SK-N-SH treated with all-trans-retinoic acid at 6 μM for 48 hours (cell line): ENCODE measurements around the gene GTF2IRD1.
"Not testable (repeated sequence)": the region's sequence is repeated elsewhere in the genome, so short reads cannot be mapped to it uniquely, and the experiment has no call there.

Source experiments
- ATAC-seq: fragments of 200-7000 bp; cut with Tn5 transposase; 3 replicates; pipeline ENCODE4 v1.9.1; 2020; ENCODE audit warnings: mild to moderate bottlenecking, moderate library complexity
- ARNTL ChIP-seq: fragments of 450-650 bp; formaldehyde crosslinking; IDR thresholded peaks from 2 replicates; pipeline ENCODE4 v1.5.0; 2020; ENCODE audit warnings: low read depth, mild to moderate bottlenecking, moderate library complexity, borderline replicate concordance
- BACH2 ChIP-seq: fragments of 250-450 bp; sonication (Bioruptor Pico); IDR thresholded peaks from 2 replicates; pipeline ENCODE4 v1.9.0; 2021; ENCODE audit warnings: mild to moderate bottlenecking, borderline replicate concordance
- CSDC2 ChIP-seq: fragments of 250-450 bp; sonication (Bioruptor Pico); IDR thresholded peaks from 2 replicates; pipeline ENCODE4 v1.5.0; 2020; ENCODE audit warnings: mild to moderate bottlenecking, moderate library complexity
- ESRRG ChIP-seq: fragments of 250-450 bp; sonication (Bioruptor Pico); IDR thresholded peaks from 2 replicates; pipeline ENCODE4 v1.6.1; 2021; ENCODE audit warnings: mild to moderate bottlenecking
- GLIS3 ChIP-seq: fragments of 250-450 bp; sonication (Bioruptor Pico); IDR thresholded peaks from 2 replicates; pipeline ENCODE4 v1.5.0; 2020; ENCODE audit warnings: mild to moderate bottlenecking, moderate library complexity
- ISL1 ChIP-seq: fragments of 250-450 bp; sonication (Bioruptor Pico); IDR thresholded peaks from 2 replicates; pipeline ENCODE4 v2.1.2; 2022; ENCODE audit warnings: mild to moderate bottlenecking, moderate library complexity
- OSR1 ChIP-seq: fragments of 250-450 bp; sonication (Bioruptor Pico); IDR thresholded peaks from 2 replicates; pipeline ENCODE4 v1.8.0; 2022; ENCODE audit warnings: moderate library complexity, mild to moderate bottlenecking, inconsistent platforms
- PPARA ChIP-seq: fragments of 250-450 bp; sonication (Bioruptor Pico); IDR thresholded peaks from 2 replicates; pipeline ENCODE4 v1.5.0; 2020; ENCODE audit warnings: mild to moderate bottlenecking, borderline replicate concordance
- SNAI2 ChIP-seq: fragments of 250-450 bp; sonication (Bioruptor Pico); IDR thresholded peaks from 2 replicates; pipeline ENCODE4 v1.5.0; 2020; ENCODE audit warnings: mild to moderate bottlenecking, moderate library complexity
- TCF4 ChIP-seq: fragments of 250-450 bp; sonication (Bioruptor Pico); IDR thresholded peaks from 2 replicates; pipeline ENCODE4 v1.8.0; 2021; ENCODE audit warnings: mild to moderate bottlenecking, moderate library complexity, borderline replicate concordance
- TOX ChIP-seq: fragments of 250-450 bp; sonication (Bioruptor Pico); IDR thresholded peaks from 2 replicates; pipeline ENCODE4 v1.8.0; 2021; ENCODE audit warnings: mild to moderate bottlenecking, moderate library complexity, borderline replicate concordance
- ZC3H10 ChIP-seq: fragments of 250-450 bp; sonication (Bioruptor Pico); IDR thresholded peaks from 2 replicates; pipeline ENCODE4 v1.5.1; 2021; ENCODE audit warnings: mild to moderate bottlenecking, moderate library complexity
- ZFP3 ChIP-seq: fragments of 250-450 bp; sonication (Bioruptor Pico); IDR thresholded peaks from 2 replicates; pipeline ENCODE4 v1.5.0; 2020; ENCODE audit warnings: mild to moderate bottlenecking, moderate library complexity
- ZFP30 ChIP-seq: fragments of 450-650 bp; formaldehyde crosslinking; IDR thresholded peaks from 2 replicates; pipeline ENCODE4 v1.5.0; 2022; ENCODE audit warnings: mild to moderate bottlenecking, moderate library complexity
- ZNF565 ChIP-seq: fragments of 450-650 bp; formaldehyde crosslinking; conservative IDR thresholded peaks from 2 replicates; pipeline ENCODE4 v1.5.0; 2020; ENCODE audit warnings: low read depth, mild to moderate bottlenecking, moderate library complexity
- ZNF70 ChIP-seq: fragments of 450-650 bp; formaldehyde crosslinking; IDR thresholded peaks from 2 replicates; pipeline ENCODE4 v1.5.0; 2020; ENCODE audit warnings: mild to moderate bottlenecking, moderate library complexity
- ZNF8 ChIP-seq: fragments of 450-650 bp; formaldehyde crosslinking; IDR thresholded peaks from 2 replicates; pipeline ENCODE4 v1.5.0; 2020; ENCODE audit warnings: mild to moderate bottlenecking, moderate library complexity
- TF ChIP-seq, protein P1 (sequence below): fragments of 250-450 bp; sonication (Bioruptor Pico); IDR thresholded peaks from 2 replicates; pipeline ENCODE4 v1.5.1; 2021; ENCODE audit warnings: mild to moderate bottlenecking, moderate library complexity
- TF ChIP-seq, protein P2 (sequence below): fragments of 250-450 bp; sonication (Bioruptor Pico); IDR thresholded peaks from 2 replicates; pipeline ENCODE4 v1.8.0; 2020; ENCODE audit warnings: mild to moderate bottlenecking, moderate library complexity, borderline replicate concordance
- TF ChIP-seq, protein P3 (sequence below): fragments of 250-450 bp; sonication (Bioruptor Pico); IDR thresholded peaks from 2 replicates; pipeline ENCODE4 v1.8.0; 2021; ENCODE audit warnings: low read depth, mild to moderate bottlenecking, moderate library complexity, borderline replicate concordance
- TF ChIP-seq, protein P4 (sequence below): fragments of 250-450 bp; sonication (Bioruptor Pico); IDR thresholded peaks from 2 replicates; pipeline ENCODE4 v1.5.1; 2020; ENCODE audit warnings: low read depth, mild to moderate bottlenecking, moderate library complexity

GTF2IRD1 gene

DNA sequence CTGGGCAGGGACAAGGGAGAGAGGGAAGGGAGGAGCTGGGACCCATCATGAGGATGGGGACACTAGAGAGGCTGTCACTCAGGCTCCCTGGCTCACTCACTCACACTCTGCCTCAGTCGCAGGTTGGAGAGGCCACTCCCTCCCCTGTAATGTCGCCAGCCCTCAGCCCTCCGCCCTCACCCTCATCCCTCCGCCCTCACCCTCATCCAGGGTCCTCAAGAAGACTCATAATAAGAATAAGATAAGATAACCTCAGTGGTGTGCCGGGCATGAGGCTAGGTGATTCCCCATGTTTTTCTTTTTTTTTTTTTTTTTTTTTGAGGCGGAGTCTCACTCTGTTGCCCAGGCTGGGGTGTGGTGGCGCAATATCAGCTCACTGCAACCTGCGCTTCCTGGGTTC, 92.2 kb downstream of the GTF2IRD1 start:
- ATAC-seq, result no peak
- TF ChIP-seq ZFP30 (CRISPR knock-in tag), result no peak
- no peak for TF ChIP-seq ESRRG
- no peak for TF ChIP-seq OSR1
- no peak for TF ChIP-seq ZNF70
- TF ChIP-seq ZNF565, result no peak
- no peak for TF ChIP-seq ISL1
- no peak for TF ChIP-seq PPARA (CRISPR knock-in tag)
- no peak for TF ChIP-seq TCF4 (CRISPR knock-in tag)
- TF ChIP-seq ZC3H10 (CRISPR knock-in tag), result no peak

DNA sequence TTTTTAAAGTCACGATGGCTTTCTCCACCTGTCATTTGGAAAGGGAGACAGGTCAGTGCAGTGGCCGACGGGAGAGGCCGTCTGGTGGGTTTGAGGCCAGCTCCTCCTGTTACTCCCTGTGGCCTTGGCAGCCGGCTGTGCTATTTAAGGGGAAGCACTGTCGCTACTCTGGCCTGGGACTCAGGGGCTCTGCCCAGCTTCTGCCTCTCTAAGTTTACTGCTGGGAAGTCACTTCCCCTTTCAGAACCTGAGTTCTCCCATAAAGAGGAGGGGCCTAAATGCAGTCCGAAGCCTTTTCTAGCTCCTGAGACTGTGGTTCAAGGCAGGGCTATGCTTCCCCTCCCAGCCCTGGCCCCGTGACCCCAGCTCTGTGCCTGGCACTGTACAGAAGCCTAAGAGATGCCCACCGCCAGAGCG, 99.9 kb downstream of the GTF2IRD1 start:
- not testable (repeated sequence) for ATAC-seq

DNA sequence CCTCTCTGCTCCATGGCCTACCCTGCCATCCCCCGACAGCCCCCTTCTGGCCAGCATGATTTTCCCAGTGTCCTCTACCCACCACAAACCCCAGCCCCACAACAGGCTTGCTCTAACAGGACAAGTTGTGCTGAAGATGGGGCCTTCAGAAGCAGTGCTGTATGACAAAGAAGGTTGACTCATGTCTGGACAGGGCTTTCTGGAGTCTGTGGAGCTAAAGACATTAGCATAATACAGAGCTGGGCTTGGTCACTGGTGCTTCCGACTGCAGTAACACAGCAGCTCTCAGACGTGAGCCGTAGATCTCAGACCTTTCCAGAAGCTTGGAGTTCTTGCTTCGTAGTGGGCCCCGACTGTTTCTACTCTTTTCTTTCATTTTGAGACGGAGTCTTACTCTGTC, 100.5 kb downstream of the GTF2IRD1 start:
- no peak for ATAC-seq
- TF ChIP-seq ESRRG (no peak), CSDC2 (CRISPR knock-in tag) (no peak), ZFP30 (CRISPR knock-in tag) (no peak), GLIS3 (CRISPR knock-in tag) (no peak), BACH2 (CRISPR knock-in tag) (no peak), ZFP3 (CRISPR knock-in tag) (no peak), ZNF565 (no peak), ZNF8 (CRISPR knock-in tag) (no peak), ARNTL (CRISPR knock-in tag) (no peak)
- TF ChIP-seq, protein P1, sequence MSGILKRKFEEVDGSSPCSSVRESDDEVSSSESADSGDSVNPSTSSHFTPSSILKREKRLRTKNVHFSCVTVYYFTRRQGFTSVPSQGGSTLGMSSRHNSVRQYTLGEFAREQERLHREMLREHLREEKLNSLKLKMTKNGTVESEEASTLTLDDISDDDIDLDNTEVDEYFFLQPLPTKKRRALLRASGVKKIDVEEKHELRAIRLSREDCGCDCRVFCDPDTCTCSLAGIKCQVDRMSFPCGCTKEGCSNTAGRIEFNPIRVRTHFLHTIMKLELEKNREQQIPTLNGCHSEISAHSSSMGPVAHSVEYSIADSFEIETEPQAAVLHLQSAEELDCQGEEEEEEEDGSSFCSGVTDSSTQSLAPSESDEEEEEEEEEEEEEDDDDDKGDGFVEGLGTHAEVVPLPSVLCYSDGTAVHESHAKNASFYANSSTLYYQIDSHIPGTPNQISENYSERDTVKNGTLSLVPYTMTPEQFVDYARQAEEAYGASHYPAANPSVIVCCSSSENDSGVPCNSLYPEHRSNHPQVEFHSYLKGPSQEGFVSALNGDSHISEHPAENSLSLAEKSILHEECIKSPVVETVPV, result no peak
- TF ChIP-seq, protein P2, sequence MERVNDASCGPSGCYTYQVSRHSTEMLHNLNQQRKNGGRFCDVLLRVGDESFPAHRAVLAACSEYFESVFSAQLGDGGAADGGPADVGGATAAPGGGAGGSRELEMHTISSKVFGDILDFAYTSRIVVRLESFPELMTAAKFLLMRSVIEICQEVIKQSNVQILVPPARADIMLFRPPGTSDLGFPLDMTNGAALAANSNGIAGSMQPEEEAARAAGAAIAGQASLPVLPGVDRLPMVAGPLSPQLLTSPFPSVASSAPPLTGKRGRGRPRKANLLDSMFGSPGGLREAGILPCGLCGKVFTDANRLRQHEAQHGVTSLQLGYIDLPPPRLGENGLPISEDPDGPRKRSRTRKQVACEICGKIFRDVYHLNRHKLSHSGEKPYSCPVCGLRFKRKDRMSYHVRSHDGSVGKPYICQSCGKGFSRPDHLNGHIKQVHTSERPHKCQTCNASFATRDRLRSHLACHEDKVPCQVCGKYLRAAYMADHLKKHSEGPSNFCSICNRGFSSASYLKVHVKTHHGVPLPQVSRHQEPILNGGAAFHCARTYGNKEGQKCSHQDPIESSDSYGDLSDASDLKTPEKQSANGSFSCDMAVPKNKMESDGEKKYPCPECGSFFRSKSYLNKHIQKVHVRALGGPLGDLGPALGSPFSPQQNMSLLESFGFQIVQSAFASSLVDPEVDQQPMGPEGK (CRISPR knock-in tag), result no peak
- TF ChIP-seq, protein P3, sequence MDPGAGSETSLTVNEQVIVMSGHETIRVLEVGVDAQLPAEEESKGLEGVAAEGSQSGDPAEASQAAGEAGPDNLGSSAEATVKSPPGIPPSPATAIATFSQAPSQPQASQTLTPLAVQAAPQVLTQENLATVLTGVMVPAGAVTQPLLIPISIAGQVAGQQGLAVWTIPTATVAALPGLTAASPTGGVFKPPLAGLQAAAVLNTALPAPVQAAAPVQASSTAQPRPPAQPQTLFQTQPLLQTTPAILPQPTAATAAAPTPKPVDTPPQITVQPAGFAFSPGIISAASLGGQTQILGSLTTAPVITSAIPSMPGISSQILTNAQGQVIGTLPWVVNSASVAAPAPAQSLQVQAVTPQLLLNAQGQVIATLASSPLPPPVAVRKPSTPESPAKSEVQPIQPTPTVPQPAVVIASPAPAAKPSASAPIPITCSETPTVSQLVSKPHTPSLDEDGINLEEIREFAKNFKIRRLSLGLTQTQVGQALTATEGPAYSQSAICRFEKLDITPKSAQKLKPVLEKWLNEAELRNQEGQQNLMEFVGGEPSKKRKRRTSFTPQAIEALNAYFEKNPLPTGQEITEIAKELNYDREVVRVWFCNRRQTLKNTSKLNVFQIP (CRISPR knock-in tag), result no peak

DNA sequence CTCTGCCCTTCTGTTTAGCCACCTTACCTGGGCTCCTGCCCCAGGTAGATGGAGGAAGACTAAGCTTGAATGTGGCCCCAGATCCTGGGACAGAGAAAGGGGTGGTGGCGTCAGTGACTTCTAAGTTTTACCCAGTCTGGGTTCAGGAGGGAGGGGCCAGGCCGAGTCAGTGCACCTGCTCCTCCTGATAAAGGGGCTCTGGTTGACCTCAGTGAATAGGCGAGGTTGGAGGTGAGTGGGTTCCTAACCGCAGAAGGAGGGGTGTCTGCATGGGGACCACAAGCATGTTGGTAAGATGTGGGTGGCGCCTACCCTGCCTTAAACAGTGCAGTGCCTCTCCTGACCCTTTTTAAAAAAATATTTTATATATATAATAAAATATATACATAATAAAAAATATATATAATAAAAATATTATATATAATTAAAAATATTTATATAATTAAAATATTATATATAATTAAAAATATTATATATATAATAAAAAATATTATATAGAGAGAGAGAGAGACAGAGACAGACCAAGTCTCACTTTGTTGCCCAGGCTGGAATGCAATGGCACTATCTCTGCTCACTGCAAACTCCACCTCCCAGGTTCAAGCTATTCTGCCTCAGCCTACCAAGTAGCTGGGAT, 106.5 kb downstream of the GTF2IRD1 start:
- TF ChIP-seq OSR1, result no peak
- TF ChIP-seq ESRRG, result no peak
- ATAC-seq, result no peak

DNA sequence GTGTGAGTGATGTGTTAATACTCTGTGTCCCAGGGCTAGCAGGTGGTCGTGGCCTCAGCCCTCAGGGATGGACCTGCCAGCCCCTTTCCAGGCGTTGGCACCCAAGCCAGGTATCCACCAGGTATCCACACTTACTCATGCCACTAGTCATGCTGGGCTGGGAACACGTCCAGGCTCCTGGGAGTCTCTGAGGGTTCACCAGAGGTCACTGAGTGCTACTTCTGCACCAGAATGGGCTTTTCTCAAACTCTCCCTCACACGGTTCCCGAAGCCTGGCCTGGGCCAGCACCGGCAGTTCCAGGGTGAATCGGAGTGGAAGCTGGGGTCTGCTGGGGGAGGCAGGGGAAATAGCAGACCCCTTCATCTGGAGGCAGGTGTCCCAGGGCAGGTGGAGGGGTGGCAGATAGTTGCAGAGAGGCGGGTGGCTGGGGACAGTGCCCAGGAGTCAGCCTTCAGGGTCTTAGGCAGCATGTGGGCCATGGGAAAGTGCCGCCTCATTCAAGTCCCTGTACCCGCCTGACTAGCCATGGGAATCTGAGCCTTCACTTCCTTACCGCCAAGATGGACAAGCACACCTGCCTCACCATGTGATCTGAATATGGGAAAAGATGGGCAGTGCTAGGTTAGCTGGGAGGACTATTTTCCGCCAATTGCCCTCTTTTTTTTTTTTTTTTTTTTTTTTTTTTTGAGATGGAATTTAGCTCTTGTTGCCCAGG, 108.3 kb downstream of the GTF2IRD1 start:
- ATAC-seq, result no peak
- TF ChIP-seq, protein P1, result no peak
- TF ChIP-seq, protein P2 (CRISPR knock-in tag), result no peak
- no peak for TF ChIP-seq TCF4 (CRISPR knock-in tag)
- TF ChIP-seq PPARA (CRISPR knock-in tag), result no peak
- no peak for TF ChIP-seq ISL1
- TF ChIP-seq GLIS3 (CRISPR knock-in tag), result no peak
- TF ChIP-seq, protein P4, sequence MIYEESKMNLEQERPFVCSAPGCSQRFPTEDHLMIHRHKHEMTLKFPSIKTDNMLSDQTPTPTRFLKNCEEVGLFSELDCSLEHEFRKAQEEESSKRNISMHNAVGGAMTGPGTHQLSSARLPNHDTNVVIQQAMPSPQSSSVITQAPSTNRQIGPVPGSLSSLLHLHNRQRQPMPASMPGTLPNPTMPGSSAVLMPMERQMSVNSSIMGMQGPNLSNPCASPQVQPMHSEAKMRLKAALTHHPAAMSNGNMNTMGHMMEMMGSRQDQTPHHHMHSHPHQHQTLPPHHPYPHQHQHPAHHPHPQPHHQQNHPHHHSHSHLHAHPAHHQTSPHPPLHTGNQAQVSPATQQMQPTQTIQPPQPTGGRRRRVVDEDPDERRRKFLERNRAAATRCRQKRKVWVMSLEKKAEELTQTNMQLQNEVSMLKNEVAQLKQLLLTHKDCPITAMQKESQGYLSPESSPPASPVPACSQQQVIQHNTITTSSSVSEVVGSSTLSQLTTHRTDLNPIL (CRISPR knock-in tag), result no peak
- TF ChIP-seq OSR1, result no peak
- TF ChIP-seq ZC3H10 (CRISPR knock-in tag), result no peak
- TF ChIP-seq TOX (CRISPR knock-in tag), result no peak
- no peak for TF ChIP-seq SNAI2 (CRISPR knock-in tag)
- TF ChIP-seq ZNF8 (CRISPR knock-in tag), result no peak
- TF ChIP-seq ZNF70, result no peak
- no peak for TF ChIP-seq ARNTL (CRISPR knock-in tag)
